ENCODE results near the gene SLAMF8. TPM values are rescaled to one million over a fixed set of nuclear protein-coding genes. Genes with fewer than 3 reads are reported as not detected.

SLAMF8 gene
- total and polyA plus RNA-seq, 7 experiments from 2014 or later: 0.27 to 1.7 (median 1.3) TPM; not detected in 2

DNA sequence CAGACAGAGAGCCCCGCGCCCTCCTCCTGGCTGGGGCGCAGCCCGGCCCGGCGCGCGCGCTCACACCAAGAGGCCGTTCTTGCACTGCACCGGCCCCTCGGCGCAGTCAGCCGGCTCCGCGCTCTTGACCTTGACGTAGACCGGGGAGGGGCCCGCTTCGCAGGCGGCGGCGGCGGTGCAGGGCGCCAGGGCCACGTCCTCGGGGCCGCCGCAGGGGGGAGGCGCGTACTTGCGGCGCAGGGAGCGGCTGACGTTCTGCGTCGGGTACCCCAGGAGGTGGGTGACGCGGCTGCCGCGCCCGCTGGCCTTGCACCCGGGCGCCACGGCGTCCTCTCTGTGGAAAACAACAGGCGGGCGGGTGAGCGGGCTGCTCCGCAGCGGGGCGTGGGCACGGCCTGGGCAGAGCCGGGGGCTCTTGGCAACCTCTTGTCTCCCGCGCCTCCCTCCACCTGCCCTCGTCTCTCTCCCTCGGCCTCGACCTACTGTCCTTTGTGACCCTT, 28.1 kb downstream of the SLAMF8 start:
- no peaks in the 10 kb centered on the region for H3K27me3 ChIP-seq (ENCODE audit: control insufficient read depth in 2 of 2, insufficient read depth in 2 of 2, low read length in 2 of 2)
- peak overlapping the region; percentile 75 for H3K27ac ChIP-seq (ENCODE audit: low read depth, low read length)
- peak; percentile 91 for ATAC-seq
- peaks cover 0 to 1% (median 0%) of the 10 kb centered on the region in 11 donors for H3K9me3 Mint-ChIP-seq
- H3K4me1 Mint-ChIP-seq: peaks cover 14 to 37% (median 23%) of the 10 kb centered on the region in 7 donors
- intact Hi-C loops (cut with micrococcal nuclease): loop anchor here (1.0 to 5.0 kb wide), 6 partner anchors 37 to 93 kb away; partner anchors contain the start of genes DUSP23 (in 1 of the 2), IGSF9 (in 1 of the 2) and TAGLN2 (in 1 of the 2)
- H3K36me3 ChIP-seq (ENCODE audit: control insufficient read depth in 2 of 3, insufficient read depth in 3 of 3, low read length in 3 of 3): no peaks in the 10 kb centered on the region
- H3K27me3 Mint-ChIP-seq: peaks cover 0 to 32% (median 0%) of the 10 kb centered on the region in 5 donors
- peaks cover 0 to 3% of the 10 kb centered on the region in 2 donors for H3K4me1 ChIP-seq (ENCODE audit: control insufficient read depth in 2 of 2, insufficient read depth in 2 of 2, low read length in 2 of 2)
- POLR2A ChIA-PET: interaction anchor here (4.5 kb wide), 1 partner anchor 69 kb away, joined by 30 read pairs; the partner anchor contains the start of gene TAGLN2
- peak overlapping the region; percentile 69 for H3K4me3 ChIP-seq (ENCODE audit: low read length)
- CTCF ChIA-PET: interaction anchor here (0.6 to 1.3 kb wide), 2 partner anchors 36 to 72 kb away, joined by 3 to 5 read pairs; no protein-coding TSS in a partner anchor
- peak; percentile 53 to 72 (median 70) for DNase-seq
- H3K9me3 ChIP-seq (ENCODE audit: control insufficient read depth in 2 of 3, low read length in 3 of 3): no peaks in the 10 kb centered on the region
- H3K27ac Mint-ChIP-seq: peak overlapping the region in 8 of 9 donors; percentile 67 to 94 (median 88)
- peak overlapping the region; percentile 80 to 96 (median 91) for H3K4me3 Mint-ChIP-seq
- H3K36me3 Mint-ChIP-seq: peaks cover 0 to 1% (median 0%) of the 10 kb centered on the region in 5 donors

DNA sequence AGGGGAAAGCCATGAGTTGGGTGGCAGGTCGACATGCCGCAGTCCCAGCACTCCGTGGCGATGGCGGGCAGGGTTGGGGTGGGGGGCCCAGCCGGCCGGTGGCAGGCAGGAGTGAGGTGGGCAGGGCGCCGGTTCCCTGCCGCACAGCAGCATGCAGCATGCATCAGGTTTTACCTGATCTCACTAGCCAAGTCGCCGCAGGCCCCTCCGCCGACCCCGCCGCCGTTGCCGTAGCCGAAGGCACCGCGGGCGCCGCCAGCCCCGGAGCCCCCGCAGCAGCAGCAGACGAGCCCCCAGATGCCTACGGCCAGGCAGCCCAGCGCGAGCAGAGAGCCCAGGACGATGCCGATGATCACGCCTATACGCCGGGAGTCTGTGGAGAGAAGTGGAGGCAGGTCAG, 29.0 kb downstream of the SLAMF8 start:
- POLR2A ChIA-PET: interaction anchor here (4.5 kb wide), 1 partner anchor 68 kb away, joined by 30 read pairs; the partner anchor contains the start of gene TAGLN2
- Histone ChIP-seq H3K4me3 (ENCODE audit: low read length) (no peak overlapping the region), H3K36me3 (ENCODE audit: control insufficient read depth in 2 of 3, insufficient read depth in 3 of 3, low read length in 3 of 3) (no peaks in the 10 kb centered on the region), H3K27ac (ENCODE audit: low read depth, low read length) (no peak overlapping the region), H3K9me3 (ENCODE audit: control insufficient read depth in 2 of 3, low read length in 3 of 3) (no peaks in the 10 kb centered on the region), H3K4me1 (ENCODE audit: control insufficient read depth in 2 of 2, insufficient read depth in 2 of 2, low read length in 2 of 2) (peaks cover 0 to 3% of the 10 kb centered on the region in 2 donors), H3K27me3 (ENCODE audit: control insufficient read depth in 2 of 2, insufficient read depth in 2 of 2, low read length in 2 of 2) (no peaks in the 10 kb centered on the region)
- DNase-seq: no peak
- H3K4me3 Mint-ChIP-seq: peak overlapping the region in 9 of 10 donors; percentile 48 to 96 (median 91)
- no peak for ATAC-seq
- H3K27ac Mint-ChIP-seq: peak overlapping the region in 5 of 9 donors; percentile 39 to 94 (median 85)
- intact Hi-C loops (cut with micrococcal nuclease): loop anchor here in 1 of 2 donors (2.0 kb wide), 1 partner anchor 57 kb away; no protein-coding TSS in a partner anchor
- peaks cover 0 to 1% (median 0%) of the 10 kb centered on the region in 5 donors for H3K36me3 Mint-ChIP-seq
- H3K4me1 Mint-ChIP-seq: peaks cover 11 to 37% (median 23%) of the 10 kb centered on the region in 7 donors
- peaks cover 0 to 30% (median 0%) of the 10 kb centered on the region in 5 donors for H3K27me3 Mint-ChIP-seq
- CTCF ChIA-PET: no interaction called here
- H3K9me3 Mint-ChIP-seq: peaks cover 0 to 1% (median 0%) of the 10 kb centered on the region in 11 donors

DNA sequence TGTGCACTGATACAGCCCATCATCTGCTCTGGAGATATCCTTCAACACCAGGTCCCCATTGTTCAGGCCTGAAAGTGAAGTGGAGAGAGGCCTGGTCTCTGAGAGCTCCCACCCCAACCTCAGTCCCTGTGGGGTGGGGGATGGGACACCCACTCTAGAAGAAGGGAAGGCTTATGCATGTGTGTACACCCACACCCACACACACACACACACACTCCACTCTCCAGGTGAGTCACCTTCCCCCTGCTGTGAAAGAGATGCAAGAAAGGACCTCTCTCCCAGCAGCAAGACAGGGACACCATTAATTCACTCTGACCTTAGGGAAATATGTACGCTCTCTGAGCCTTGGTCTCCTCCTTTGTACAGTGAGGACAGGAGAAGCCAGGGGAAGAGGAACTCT, 29.9 kb downstream of the SLAMF8 start:
- Histone ChIP-seq H3K36me3 (ENCODE audit: control insufficient read depth in 2 of 3, insufficient read depth in 3 of 3, low read length in 3 of 3) (no peaks in the 10 kb centered on the region), H3K27me3 (ENCODE audit: control insufficient read depth in 2 of 2, insufficient read depth in 2 of 2, low read length in 2 of 2) (no peaks in the 10 kb centered on the region), H3K4me3 (ENCODE audit: low read length) (no peak overlapping the region), H3K27ac (ENCODE audit: low read depth, low read length) (no peak overlapping the region), H3K9me3 (ENCODE audit: control insufficient read depth in 2 of 3, low read length in 3 of 3) (no peaks in the 10 kb centered on the region), H3K4me1 (ENCODE audit: control insufficient read depth in 2 of 2, insufficient read depth in 2 of 2, low read length in 2 of 2) (peaks cover 0 to 3% of the 10 kb centered on the region in 2 donors)
- H3K36me3 Mint-ChIP-seq: peaks cover 0 to 2% (median 0%) of the 10 kb centered on the region in 5 donors
- DNase-seq: no peak
- H3K4me3 Mint-ChIP-seq: peak overlapping the region in 8 of 10 donors; percentile 22 to 96 (median 60)
- no peak for ATAC-seq
- peak overlapping the region in 5 of 9 donors; percentile 39 to 71 (median 61) for H3K27ac Mint-ChIP-seq
- POLR2A ChIA-PET: interaction anchor here (4.5 kb wide), 1 partner anchor 67 kb away, joined by 30 read pairs; the partner anchor contains the start of gene TAGLN2
- peaks cover 0 to 26% (median 0%) of the 10 kb centered on the region in 5 donors for H3K27me3 Mint-ChIP-seq
- peaks cover 0 to under 1% (median 0%) of the 10 kb centered on the region in 11 donors for H3K9me3 Mint-ChIP-seq
- CTCF ChIA-PET: interaction anchor here (0.6 kb wide), 1 partner anchor 34 kb away, joined by 3 read pairs; no protein-coding TSS in a partner anchor
- intact Hi-C loops (cut with micrococcal nuclease): no loop called here
- H3K4me1 Mint-ChIP-seq: peaks cover 11 to 34% (median 23%) of the 10 kb centered on the region in 7 donors

DNA sequence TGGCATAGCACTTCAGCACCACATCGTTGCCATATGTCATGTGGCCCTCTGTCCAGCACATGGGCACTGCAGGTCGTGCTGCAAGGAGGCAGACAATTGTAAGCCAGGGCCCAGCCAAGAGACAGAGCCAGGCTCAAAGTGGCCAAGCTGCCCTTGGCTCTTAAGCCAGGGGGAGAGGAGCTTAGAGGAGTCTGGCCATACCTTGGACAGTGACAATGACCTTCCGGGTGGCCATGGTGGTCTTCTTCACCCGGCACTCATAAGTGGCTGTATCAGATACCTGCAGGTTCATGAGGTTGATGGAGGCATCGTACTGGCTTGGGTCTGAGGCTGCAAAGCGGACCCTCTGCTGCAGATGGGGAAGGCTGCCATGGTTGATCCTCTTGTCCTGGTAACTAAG, 31.2 kb downstream of the SLAMF8 start:
- Histone ChIP-seq H3K9me3 (ENCODE audit: control insufficient read depth in 2 of 3, low read length in 3 of 3) (no peaks in the 10 kb centered on the region), H3K4me1 (ENCODE audit: control insufficient read depth in 2 of 2, insufficient read depth in 2 of 2, low read length in 2 of 2) (peaks cover 0 to 3% of the 10 kb centered on the region in 2 donors), H3K36me3 (ENCODE audit: control insufficient read depth in 2 of 3, insufficient read depth in 3 of 3, low read length in 3 of 3) (no peaks in the 10 kb centered on the region), H3K27ac (ENCODE audit: low read depth, low read length) (no peak overlapping the region), H3K4me3 (ENCODE audit: low read length) (no peak overlapping the region), H3K27me3 (ENCODE audit: control insufficient read depth in 2 of 2, insufficient read depth in 2 of 2, low read length in 2 of 2) (no peaks in the 10 kb centered on the region)
- Mint-ChIP-seq H3K9me3 (no peaks in the 10 kb centered on the region), H3K36me3 (peaks cover 0 to 3% (median 0%) of the 10 kb centered on the region in 5 donors), H3K4me1 (peaks cover 10 to 25% (median 21%) of the 10 kb centered on the region in 7 donors), H3K27me3 (peaks cover 0 to 19% (median 0%) of the 10 kb centered on the region in 5 donors), H3K4me3 (no peak overlapping the region), H3K27ac (no peak overlapping the region)
- POLR2A ChIA-PET: interaction anchor here (4.5 kb wide), 1 partner anchor 66 kb away, joined by 30 read pairs; the partner anchor contains the start of gene TAGLN2
- CTCF ChIA-PET: no interaction called here
- intact Hi-C loops (cut with micrococcal nuclease): no loop called here
- DNase-seq (no peak), ATAC-seq (no peak)

DNA sequence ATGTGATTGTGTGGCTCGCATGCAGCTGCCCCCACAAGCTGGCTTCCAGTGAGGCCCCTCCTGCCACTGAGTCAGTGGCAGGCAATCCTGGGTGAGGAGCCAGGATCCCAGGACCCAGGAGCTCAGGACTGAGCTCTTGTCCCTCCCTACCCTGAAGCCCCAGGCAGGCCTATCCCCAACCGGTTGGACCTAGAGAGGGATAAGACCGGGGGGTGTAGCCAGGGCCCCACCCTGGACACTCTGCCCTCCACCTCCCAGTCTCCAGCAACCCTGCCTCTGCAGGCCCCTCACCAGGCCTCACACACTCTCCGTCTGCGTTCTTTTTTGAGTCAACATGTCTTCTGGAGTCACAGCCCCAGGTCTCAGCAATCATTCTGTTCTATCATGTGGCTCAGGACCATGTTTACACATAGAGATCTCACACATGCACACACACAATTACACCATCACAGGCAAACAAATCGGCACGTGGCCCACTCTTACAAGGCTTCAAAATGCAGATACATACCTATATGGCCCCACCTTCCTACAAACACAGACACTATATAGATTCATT, 33.2 kb downstream of the SLAMF8 start:
- CTCF ChIA-PET: no interaction called here
- Histone ChIP-seq H3K4me3 (ENCODE audit: low read length) (no peak overlapping the region), H3K9me3 (ENCODE audit: control insufficient read depth in 2 of 3, low read length in 3 of 3) (no peaks in the 10 kb centered on the region), H3K4me1 (ENCODE audit: control insufficient read depth in 2 of 2, insufficient read depth in 2 of 2, low read length in 2 of 2) (peaks cover 0 to 3% of the 10 kb centered on the region in 2 donors), H3K36me3 (ENCODE audit: control insufficient read depth in 2 of 3, insufficient read depth in 3 of 3, low read length in 3 of 3) (no peaks in the 10 kb centered on the region), H3K27ac (ENCODE audit: low read depth, low read length) (no peak overlapping the region), H3K27me3 (ENCODE audit: control insufficient read depth in 2 of 2, insufficient read depth in 2 of 2, low read length in 2 of 2) (no peaks in the 10 kb centered on the region)
- POLR2A ChIA-PET: no interaction called here
- ATAC-seq (no peak), DNase-seq (no peak)
- peaks cover 4 to 13% (median 9%) of the 10 kb centered on the region in 7 donors for H3K4me1 Mint-ChIP-seq
- intact Hi-C loops (cut with micrococcal nuclease): no loop called here
- peaks cover 0 to 2% (median 0%) of the 10 kb centered on the region in 11 donors for H3K9me3 Mint-ChIP-seq
- peaks cover 0 to 10% (median 0%) of the 10 kb centered on the region in 5 donors for H3K27me3 Mint-ChIP-seq
- no peak overlapping the region for H3K4me3 Mint-ChIP-seq
- H3K36me3 Mint-ChIP-seq: peaks cover 0 to 3% (median 0%) of the 10 kb centered on the region in 5 donors
- H3K27ac Mint-ChIP-seq: no peak overlapping the region

DNA sequence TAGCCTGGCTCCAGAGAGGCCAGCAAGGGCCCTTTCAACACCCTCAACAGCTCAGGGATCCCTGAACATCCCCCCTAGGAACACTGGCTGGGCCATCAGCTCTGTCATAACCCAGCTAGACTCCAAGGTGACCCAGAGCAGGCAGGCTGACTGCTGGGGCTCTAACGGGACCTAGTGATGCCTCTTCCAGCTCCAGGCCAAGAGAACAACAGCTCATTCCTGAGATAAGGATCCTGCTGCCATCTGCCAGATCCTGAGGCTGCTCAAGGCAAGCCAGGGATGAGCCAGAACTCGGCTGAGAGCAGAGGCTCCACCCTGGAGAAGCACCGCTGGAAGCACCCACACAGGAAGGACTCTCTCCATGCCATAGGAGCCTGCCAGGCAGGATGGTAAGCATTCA, 33.8 kb downstream of the SLAMF8 start:
- DNase-seq: no peak
- ChIA-PET POLR2A (no interaction called here), CTCF (no interaction called here)
- ATAC-seq: no peak
- intact Hi-C loops (cut with micrococcal nuclease): no loop called here
- Mint-ChIP-seq H3K9me3 (peaks cover 0 to 2% (median 0%) of the 10 kb centered on the region in 11 donors), H3K4me3 (no peak overlapping the region), H3K27ac (no peak overlapping the region), H3K4me1 (peaks cover under 1 to 10% (median 5%) of the 10 kb centered on the region in 7 donors), H3K27me3 (peaks cover 0 to 5% (median 0%) of the 10 kb centered on the region in 5 donors), H3K36me3 (peaks cover 0 to 3% (median 0%) of the 10 kb centered on the region in 5 donors)
- no peaks in the 10 kb centered on the region for H3K27me3 ChIP-seq (ENCODE audit: control insufficient read depth in 2 of 2, insufficient read depth in 2 of 2, low read length in 2 of 2)
- no peaks in the 10 kb centered on the region for H3K36me3 ChIP-seq (ENCODE audit: control insufficient read depth in 2 of 3, insufficient read depth in 3 of 3, low read length in 3 of 3)
- H3K9me3 ChIP-seq (ENCODE audit: control insufficient read depth in 2 of 3, low read length in 3 of 3): no peaks in the 10 kb centered on the region
- H3K4me3 ChIP-seq (ENCODE audit: low read length): no peak overlapping the region
- H3K27ac ChIP-seq (ENCODE audit: low read depth, low read length): no peak overlapping the region
- peaks cover 0 to under 1% of the 10 kb centered on the region in 2 donors for H3K4me1 ChIP-seq (ENCODE audit: control insufficient read depth in 2 of 2, insufficient read depth in 2 of 2, low read length in 2 of 2)
